GM21423 (cell line): Measurements from ENCODE around the gene PHC3.
"Not testable (repeated sequence)": the region's sequence is repeated elsewhere in the genome, so short reads cannot be mapped to it uniquely, and the experiment has no call there.

Experiments
- ATAC-seq: cut with Tn5 transposase; IDR thresholded peaks from one replicate; pipeline ENCODE4 v1.9.1; 2021; ENCODE audit warnings: mild to moderate bottlenecking, moderate library complexity; ENCODE audit not compliant: unreplicated experiment

Gene PHC3

GRCh38 chr3:170180908-170181885 is at the start of gene PHC3:
TSS of gene PHC3 (minus strand) at chr3:170181733. CDS start at chr3:170181715, 18 bp downstream.
- ATAC-seq: peak; percentile 77

GRCh38 chr3:170228093-170228766 is 46.7 kb upstream of the PHC3 start:
- no peak for ATAC-seq

GRCh38 chr3:170226426-170226960 is 45.0 kb upstream of the PHC3 start:
- ATAC-seq: no peak

DNA sequence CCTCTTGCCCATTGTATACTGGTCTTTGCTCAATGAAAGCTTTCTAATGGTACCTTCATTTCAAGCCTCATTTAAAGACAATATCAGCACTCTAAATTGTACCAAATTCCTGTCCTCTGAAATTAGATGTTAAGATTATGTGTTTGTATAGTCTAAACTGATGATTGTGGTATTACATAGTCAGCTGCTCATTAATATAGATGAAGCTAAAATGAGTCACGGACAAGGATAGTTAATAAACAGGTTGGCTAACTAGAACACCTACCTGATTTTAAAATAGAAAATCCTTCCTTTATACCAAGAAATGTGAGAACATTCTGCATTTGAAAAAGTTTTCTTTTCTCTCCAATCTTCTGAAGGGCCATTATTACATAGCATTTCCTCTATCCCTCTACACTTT is 43.6 kb upstream of the PHC3 start:
- ATAC-seq: no peak

- peak; percentile 23 for ATAC-seq
These were observed 41.4 kb upstream of the PHC3 start for GRCh38 chr3:170222647-170223541.

DNA sequence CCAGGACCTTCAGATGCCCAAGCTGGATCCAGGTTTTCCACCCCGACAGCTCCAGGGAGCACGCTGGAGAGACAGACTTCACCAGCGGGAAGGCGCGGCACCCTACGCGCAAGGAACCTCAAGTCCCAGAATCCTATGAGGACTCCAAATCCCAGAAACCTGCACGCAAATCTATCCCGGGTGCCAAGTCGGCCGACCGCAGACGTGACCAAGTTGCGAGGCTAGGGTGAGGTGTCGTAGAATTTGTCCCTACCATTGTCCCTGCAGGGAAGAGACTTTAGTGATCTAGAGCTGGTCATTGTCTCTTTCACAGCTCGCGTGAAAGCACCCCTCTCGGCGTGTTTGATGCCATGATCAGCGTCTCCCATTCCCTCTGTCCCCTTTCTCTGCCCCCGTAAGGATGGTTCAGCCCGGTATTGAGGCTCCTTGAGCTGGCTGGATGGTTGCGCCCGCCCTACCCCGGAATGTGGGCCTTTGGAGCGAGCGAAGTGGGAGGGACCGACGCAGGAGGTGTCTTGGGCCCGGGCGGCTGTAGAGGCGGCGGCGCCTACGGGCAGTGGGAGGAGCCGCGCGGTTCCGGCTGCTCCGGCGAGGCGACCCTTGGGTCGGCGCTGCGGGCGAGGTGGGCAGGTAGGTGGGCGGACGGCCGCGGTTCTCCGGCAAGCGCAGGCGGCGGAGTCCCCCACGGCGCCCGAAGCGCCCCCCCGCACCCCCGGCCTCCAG is 40.6 kb upstream of the PHC3 start, which contains the start of gene PRKCI:
TSS of gene PRKCI (plus strand) at position 501 of the 723 bp plus-strand sequence. CDS start 246 bp downstream, outside the sequence.
- peak; percentile 95 for ATAC-seq

DNA sequence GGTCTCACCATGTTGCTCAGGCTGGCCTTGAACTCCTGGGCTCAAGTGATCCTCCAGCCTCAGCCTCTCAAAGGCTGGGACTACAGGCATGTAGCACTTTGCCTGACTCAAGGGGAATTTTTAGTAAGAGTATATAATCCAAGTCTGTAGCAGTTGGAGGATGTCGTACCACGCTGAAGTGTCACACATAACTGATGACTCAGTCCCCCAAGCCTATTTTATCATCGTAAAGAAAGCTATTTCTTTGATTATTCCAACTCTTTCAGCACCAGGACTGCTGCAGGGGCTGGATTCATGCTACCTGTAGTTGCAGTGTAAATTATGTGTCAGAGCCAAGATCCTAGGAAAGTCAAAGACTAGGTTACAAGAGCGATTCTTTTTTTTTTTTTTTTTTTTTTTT is 39.3 kb upstream of the PHC3 start:
- ATAC-seq: no peak

- ATAC-seq: no peak
These were observed 38.3 kb upstream of the PHC3 start for GRCh38 chr3:170219850-170220249.

DNA sequence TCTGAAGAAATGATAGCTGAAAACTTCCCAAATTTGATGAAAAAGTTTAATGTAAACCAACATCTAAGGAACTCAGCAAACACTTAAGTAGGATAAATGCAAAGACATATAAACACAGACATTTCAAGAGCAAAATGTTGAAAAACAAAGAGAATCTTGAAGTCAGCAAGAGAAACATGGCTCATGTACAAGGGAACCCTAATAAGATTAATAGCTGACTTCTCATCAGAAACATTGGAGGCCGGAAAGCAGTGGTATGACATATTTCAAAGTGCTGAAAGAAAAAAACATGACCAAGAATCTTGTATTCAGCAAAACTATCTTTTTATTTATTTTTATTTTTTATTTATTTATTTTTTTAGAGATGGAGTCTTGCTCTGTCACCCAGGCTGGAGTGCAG is 30.1 kb upstream of the PHC3 start:
- no peak for ATAC-seq

- ATAC-seq: no peak
These were observed 26.2 kb upstream of the PHC3 start for GRCh38 chr3:170207717-170208116.

GRCh38 chr3:170206164-170206762 is 24.7 kb upstream of the PHC3 start:
- not testable (repeated sequence) for ATAC-seq

DNA sequence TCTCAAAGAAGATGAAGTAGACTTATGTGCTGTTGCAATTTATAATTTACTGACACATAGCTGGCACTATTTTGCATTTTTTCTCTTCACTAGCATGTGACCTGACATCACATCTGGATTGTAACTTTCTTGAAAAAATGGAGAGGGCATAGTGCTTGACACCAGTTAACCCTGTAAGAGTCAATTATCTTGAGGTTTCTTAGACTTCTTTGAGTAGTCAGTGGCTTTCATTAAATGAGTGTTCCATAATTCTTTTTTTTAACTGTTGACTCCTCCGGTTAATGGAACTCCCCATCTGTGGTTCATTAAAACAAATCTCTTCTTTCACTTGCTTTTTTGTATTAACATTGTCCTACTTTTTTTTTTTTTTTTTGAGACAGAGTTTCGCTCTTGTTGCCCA is 23.8 kb upstream of the PHC3 start:
- no peak for ATAC-seq

- no peak for ATAC-seq
These were observed 23.0 kb upstream of the PHC3 start for GRCh38 chr3:170204509-170204908.

DNA sequence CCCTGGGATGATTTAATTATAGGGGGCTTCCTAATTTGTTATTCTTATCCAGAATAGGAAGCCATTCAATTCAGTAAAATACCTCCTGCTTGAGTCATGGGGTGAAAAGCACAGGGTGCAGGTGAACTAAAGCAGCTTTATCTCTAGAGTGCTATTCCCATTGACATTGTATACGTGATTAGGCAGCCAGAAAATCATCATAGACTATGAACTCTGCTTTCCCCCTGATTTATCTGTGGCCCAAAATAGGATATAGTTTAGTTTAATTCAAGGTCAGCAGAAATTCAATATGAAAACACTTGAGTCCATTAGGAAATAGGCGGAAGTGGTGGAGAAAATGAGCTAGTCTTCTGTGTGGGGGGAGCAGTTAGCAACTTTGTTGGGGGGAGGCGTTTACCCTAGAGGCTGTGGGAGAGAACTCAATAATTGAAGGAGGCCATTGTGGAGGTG is 22.5 kb upstream of the PHC3 start:
- ATAC-seq: no peak

DNA sequence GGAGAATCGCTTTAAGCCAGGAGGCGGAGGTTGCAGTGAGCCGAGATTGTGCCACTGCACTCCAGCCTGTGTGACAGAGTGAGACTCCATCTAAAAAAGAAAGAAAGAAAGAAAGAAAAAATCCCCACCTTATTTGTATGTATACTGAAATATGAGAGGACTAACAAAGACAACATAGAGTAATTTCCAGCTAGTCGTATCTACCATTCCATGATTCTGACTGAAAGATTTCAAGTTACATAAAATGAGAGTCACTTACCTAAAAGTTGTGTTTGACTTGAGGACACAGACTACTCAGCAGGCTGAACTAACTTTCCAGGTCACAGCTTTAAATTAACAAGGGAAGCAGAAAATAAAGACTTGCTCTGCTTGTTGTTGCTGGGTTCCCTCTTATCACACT is 21.9 kb upstream of the PHC3 start:
- ATAC-seq: no peak

DNA sequence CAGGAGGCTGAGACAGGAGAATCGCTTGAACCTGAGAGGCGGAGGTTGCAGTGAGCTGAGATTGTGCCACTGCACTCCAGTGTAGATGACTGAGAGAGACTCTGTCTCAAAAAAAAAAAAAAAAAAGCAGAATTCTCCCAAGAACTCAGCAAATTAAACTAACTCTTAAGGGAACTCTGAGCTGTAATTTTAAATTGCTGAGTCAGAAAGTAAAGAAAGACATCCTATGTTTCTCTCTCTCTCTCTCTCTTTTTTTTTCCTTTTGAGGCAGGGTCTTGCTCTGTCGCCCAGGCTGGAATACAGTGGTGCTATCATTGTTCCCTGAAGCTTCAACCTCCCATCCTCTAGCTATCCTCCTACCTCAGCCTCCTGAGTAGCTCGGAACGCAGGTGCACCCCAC is 20.0 kb upstream of the PHC3 start:
- ATAC-seq: no peak

DNA sequence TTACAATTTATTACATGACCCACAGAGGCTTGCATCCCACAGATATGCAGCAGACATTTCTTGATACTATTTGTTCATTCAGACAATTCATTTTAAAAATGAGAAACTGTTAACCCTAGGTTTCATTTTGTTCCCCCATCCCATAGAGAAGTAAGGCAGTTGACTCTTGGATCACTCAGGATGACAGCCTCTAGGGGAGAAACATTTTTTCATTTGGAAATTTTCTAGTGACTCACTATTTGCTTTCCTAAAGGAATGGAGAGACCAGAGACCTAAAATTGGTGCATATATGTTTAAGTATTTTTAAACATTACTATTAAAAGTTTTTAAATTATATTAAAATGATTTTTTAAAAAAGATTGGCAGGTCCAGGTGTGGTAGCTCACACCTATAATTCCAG is 19.5 kb upstream of the PHC3 start:
- ATAC-seq: no peak

GRCh38 chr3:170196833-170197232 is 15.3 kb upstream of the PHC3 start:
- no peak for ATAC-seq

GRCh38 chr3:170195759-170196158 is 14.2 kb upstream of the PHC3 start:
- not testable (repeated sequence) for ATAC-seq
